SK-N-SH (cell line): Measurements from ENCODE around the gene FAM180B. TPM values are rescaled to one million over a fixed set of nuclear protein-coding genes. Genes with fewer than 3 reads are reported as not detected.

Source experiments
- CTCF ChIA-PET: fragments of 300-600, 350-600 bp; formaldehyde crosslinking; extraction: SDS; loops from one replicate; lab custom pipeline; 2021; lab: Yijun Ruan, JAX
- POLR2A ChIA-PET: fragments of 350-600 bp; sonication (Branson Sonifier 250); formaldehyde crosslinking; extraction: SDS; loops from one replicate; lab custom pipeline; 2020; ENCODE audit warnings: antibody characterized with exemption, inconsistent platforms; lab: Yijun Ruan, JAX
- DNase-seq: peaks from one replicate; pipeline ENCODE4 v3.0.0; 2012
- H2AFZ ChIP-seq: fragments of 200-600 bp; sonication (generic); 2 replicates; pipeline ENCODE4 v1.8.1; 2016; ENCODE audit warnings: antibody characterized with exemption, mild to moderate bottlenecking, low read depth
- H3F3A ChIP-seq: fragments of 200-600 bp; sonication (generic); replicated peaks from 2 replicates; pipeline ENCODE3; 2016; ENCODE audit warnings: antibody characterized with exemption, mild to moderate bottlenecking; ENCODE audit not compliant: insufficient read depth
- H3K27ac ChIP-seq, 2 experiments: fragments of 200-500 bp in 1 of 2; fragments of 200-600 bp in 1 of 2; sonication (Bioruptor generic) in 1 of 2; sonication (generic), shearing (Covaris generic) in 1 of 2; 2 replicates each; pipeline versions ENCODE4 v1.5.1 to v1.6.1; 2014 to 2016; ENCODE audit warnings: low read depth in 2 of 2, inconsistent platforms in 1 of 2, low read length in 1 of 2, mild to moderate bottlenecking in 1 of 2, mixed read lengths in 1 of 2
- H3K27me3 ChIP-seq: fragments of 200-600 bp; sonication (generic), shearing (Covaris generic); 2 replicates; pipeline ENCODE4 v1.6.1; 2016; ENCODE audit warnings: mixed run types; ENCODE audit not compliant: insufficient read depth
- H3K36me3 ChIP-seq, 2 experiments: fragments of 200-500 bp in 1 of 2; fragments of 200-600 bp in 1 of 2; sonication (Bioruptor generic) in 1 of 2; sonication (generic) in 1 of 2; replicated peaks in 1 of 2; 2 replicates each; pipeline versions ENCODE3 to v1.5.1; 2014 to 2016; ENCODE audit warnings: low read length in 1 of 2, mild to moderate bottlenecking in 1 of 2; ENCODE audit not compliant: insufficient read depth in 2 of 2, control insufficient read depth in 1 of 2
- H3K4me1 ChIP-seq, 2 experiments: fragments of 200-500 bp in 1 of 2; fragments of 200-600 bp in 1 of 2; sonication (Bioruptor generic) in 1 of 2; sonication (generic), shearing (Covaris generic) in 1 of 2; 2 replicates each; pipeline versions ENCODE4 v1.5.1 to v1.6.1; 2014 to 2016; ENCODE audit warnings: low read depth in 1 of 2, low read length in 1 of 2, mixed run types in 1 of 2; ENCODE audit not compliant: insufficient read depth in 2 of 2, control insufficient read depth in 1 of 2
- H3K4me2 ChIP-seq: fragments of 200-600 bp; sonication (generic), shearing (Covaris generic); 2 replicates; pipeline ENCODE4 v1.6.1; 2017; ENCODE audit warnings: mixed run types
- H3K4me3 ChIP-seq, 2 experiments: fragments of 200-500 bp in 1 of 2; fragments of 200-600 bp in 1 of 2; sonication (Bioruptor generic) in 1 of 2; sonication (generic), shearing (Covaris generic) in 1 of 2; 2 replicates each; pipeline versions ENCODE4 v1.5.1 to v1.8.1; 2014 to 2016; ENCODE audit warnings: low read depth in 2 of 2, inconsistent platforms in 1 of 2, low read length in 1 of 2, mild to moderate bottlenecking in 1 of 2, mixed read lengths in 1 of 2, moderate library complexity in 1 of 2
- H3K79me2 ChIP-seq: fragments of 200-600 bp; sonication (generic); 2 replicates; pipeline ENCODE4 v1.8.1; 2017; ENCODE audit warnings: mild to moderate bottlenecking; ENCODE audit not compliant: insufficient read depth
- H3K9ac ChIP-seq: fragments of 200-600 bp; sonication (generic); 2 replicates; pipeline ENCODE4 v1.6.1; 2017; ENCODE audit warnings: mixed run types
- H3K9me2 ChIP-seq: fragments of 200-600 bp; sonication (generic); 2 replicates; pipeline ENCODE4 v1.6.1; 2017; ENCODE audit warnings: mixed run types
- H3K9me3 ChIP-seq: fragments of 200-600 bp; sonication (generic); 2 replicates; pipeline ENCODE4 v1.6.1; 2017; ENCODE audit warnings: mixed run types, mild to moderate bottlenecking, moderate library complexity
- H4K20me1 ChIP-seq: fragments of 200-600 bp; sonication (generic); 2 replicates; pipeline ENCODE4 v1.6.1; 2017; ENCODE audit warnings: mild to moderate bottlenecking, mixed run types; ENCODE audit not compliant: insufficient read depth
- CHD2 ChIP-seq: fragments of 150-350 bp; IDR thresholded peaks from 2 replicates; pipeline ENCODE4 v1.6.1; 2018; ENCODE audit warnings: low read length; ENCODE audit not compliant: partially characterized antibody
- EP300 ChIP-seq, 2 experiments: IDR thresholded peaks; 2 replicates each; pipeline versions ENCODE4 v1.4.0 to v1.6.1; 2012; ENCODE audit warnings: borderline replicate concordance in 1 of 2, low read depth in 1 of 2, low read length in 1 of 2
- RXRA ChIP-seq: IDR thresholded peaks from 2 replicates; pipeline ENCODE4 v1.4.0; 2012; ENCODE audit warnings: low read depth, mild to moderate bottlenecking, borderline replicate concordance
- TAF1 ChIP-seq: IDR thresholded peaks from 2 replicates; pipeline ENCODE4 v1.6.1; 2012; ENCODE audit warnings: low read depth, mild to moderate bottlenecking, low read length, moderate library complexity, borderline replicate concordance
- YY1 ChIP-seq: IDR thresholded peaks from 2 replicates; pipeline ENCODE4 v1.4.0; 2012; ENCODE audit warnings: low read depth, mild to moderate bottlenecking
- ZBTB33 ChIP-seq: IDR thresholded peaks from 2 replicates; pipeline ENCODE4 v1.4.0; 2012; ENCODE audit warnings: low read depth, borderline replicate concordance
- WGBS: methylation state at CpG from one replicate; pipeline ENCODE4 v1.1.6; 2017; ENCODE audit warnings: low lambda C conversion rate; 5-methylcytosine and 5-hydroxymethylcytosine counted together
- polyA plus RNA-seq, 3 experiments: library from polyadenylated mRNA; depleted of rRNA; stranded (reverse); fragments of >200 nt; gene quantifications; 2 replicates each; pipeline ENCODE4 v1.2.3, GENCODE V29; 2012

The FAM180B gene
- not detected in 2 replicates for polyA plus RNA-seq (2012; rRNA removed)
- polyA plus RNA-seq (2012; cell fraction: cytosol; rRNA removed) = not detected in 2 replicates
- polyA plus RNA-seq (2012; cell fraction: nucleus; rRNA removed) = 0.22 and 0.30 TPM in 2 replicates

GRCh38 chr11:47586098-47586855 lies at the start of gene FAM180B:
FAM180B (plus strand) TSS chr11:47586678; CDS start chr11:47586769, 91 bp downstream.
- H3K4me3 ChIP-seq = no peak within 1 kb of the TSS
- no peaks in the 10 kb centered on the region for H3K4me1 ChIP-seq
- H3K27me3 ChIP-seq = no peaks in the 10 kb centered on the region
- ChIA-PET POLR2A (interaction anchor here (1.0 kb wide), 1 partner anchor 13 kb away, joined by 3 read pairs; no protein-coding TSS in a partner anchor), CTCF (interaction anchor here (1.6 kb wide), 1 partner anchor 31 kb away, joined by 5 read pairs; no protein-coding TSS in a partner anchor)
- H3K27ac ChIP-seq = no peak within 1 kb of the TSS
- H3K9ac ChIP-seq = no peak within 1 kb of the TSS
- H3K36me3 ChIP-seq = peaks cover 28 to 29% of the 10 kb centered on the region in 2 experiments
- 82% methylated on average over 6 of the region's 12 CpGs for WGBS
- no peak within 1 kb of the TSS for H3K4me2 ChIP-seq
- no peaks in the 10 kb centered on the region for H3K79me2 ChIP-seq
- no peaks in the 10 kb centered on the region for H3F3A ChIP-seq
- H4K20me1 ChIP-seq = no peaks in the 10 kb centered on the region
- no peak for DNase-seq
- H3K9me3 ChIP-seq = no peaks in the 10 kb centered on the region
- TF ChIP-seq RXRA (no peak), CHD2 (no peak), YY1 (no peak)
- TF ChIP-seq, all 33 proteins: peak for 0
- no peaks in the 10 kb centered on the region for H3K9me2 ChIP-seq
- no peak within 1 kb of the TSS for H2AFZ ChIP-seq

DNA sequence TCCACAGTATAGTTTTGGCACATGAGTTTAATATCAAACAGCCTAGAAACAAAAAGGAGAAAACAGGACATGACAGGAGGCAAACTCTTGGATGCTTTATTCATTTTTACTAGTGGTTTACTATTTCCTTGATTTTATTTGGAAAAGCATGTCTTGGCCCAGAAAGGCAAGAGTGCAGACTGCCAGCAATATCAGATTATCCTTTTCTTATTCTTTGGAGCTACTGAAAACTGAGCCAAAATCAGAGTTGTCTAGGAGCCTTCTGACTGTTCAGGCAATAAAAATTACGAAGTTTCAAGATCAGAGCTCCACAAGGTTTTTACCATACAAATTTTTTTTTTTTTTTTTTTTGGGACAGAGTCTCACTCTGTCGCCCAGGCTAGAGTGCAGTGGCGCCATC lies 49.6 kb upstream of the FAM180B start:
- POLR2A ChIA-PET = interaction anchor here (1.0 kb wide), 1 partner anchor 29 kb away, joined by 4 read pairs; the partner anchor contains the start of gene PTPMT1
- Histone ChIP-seq H3K4me2 (no peak overlapping the region), H3K36me3 (peaks cover 0 to 30% of the 10 kb centered on the region in 2 experiments), H3K27ac (no peak overlapping the region), H3K79me2 (peaks cover 99% of the 10 kb centered on the region), H3K9me2 (no peaks in the 10 kb centered on the region), H3F3A (peaks cover 51% of the 10 kb centered on the region), H2AFZ (no peak overlapping the region), H4K20me1 (peaks cover 100% of the 10 kb centered on the region), H3K4me1 (peaks cover 2 to 75% of the 10 kb centered on the region in 2 experiments; a peak in 3 of 4 replicates), H3K9me3 (no peaks in the 10 kb centered on the region), H3K4me3 (no peak overlapping the region), H3K9ac (no peak overlapping the region), H3K27me3 (no peaks in the 10 kb centered on the region)
- DNase-seq = no peak
- TF ChIP-seq EP300 (IDR thresholded peaks at IDR 0.05; ENCODE audit: borderline replicate concordance in 1 of 2, low read depth in 1 of 2, low read length in 1 of 2) (no peak), ZBTB33 (no peak), TAF1 (no peak)
- CTCF ChIA-PET = interaction anchor here (1.3 to 3.3 kb wide), 3 partner anchors 12 to 16 kb away, joined by 5 to 10 read pairs (median 5); no protein-coding TSS in a partner anchor
- 100% methylated on average over 3 of the region's 3 CpGs for WGBS
